HEK293 (cell line): ENCODE data around the gene PRKAG2.

Source experiments
- CTCF ChIA-PET: fragments of 350-600 bp; formaldehyde crosslinking; extraction: SDS; loops from one replicate; lab custom pipeline; 2021; ENCODE audit warnings: antibody characterized with exemption; lab: Yijun Ruan, JAX
- POLR2A ChIA-PET: fragments of 300-600 bp; formaldehyde crosslinking; extraction: SDS; loops from one replicate; lab custom pipeline; 2020; ENCODE audit warnings: antibody characterized with exemption, inconsistent platforms; lab: Yijun Ruan, JAX
- H3K27ac ChIP-seq: fragments of 200-500 bp; sonication (Bioruptor generic); 2 replicates; pipeline ENCODE4 v1.5.1; 2014; ENCODE audit warnings: low read depth, low read length, control low read depth, inconsistent platforms; ENCODE audit errors: extremely low read depth
- H3K36me3 ChIP-seq, 2 experiments: fragments of 200-500 bp in 1 of 2; sonication (Bioruptor generic) in 1 of 2; 1 replicate in 1 of 2; 2 replicates in 1 of 2; pipeline ENCODE4 v1.5.1; 2014 to 2017; ENCODE audit warnings: inconsistent platforms in 2 of 2, low read length in 2 of 2; ENCODE audit not compliant: control insufficient read depth in 2 of 2, insufficient read depth in 1 of 2
- H3K4me1 ChIP-seq: fragments of 200-500 bp; sonication (Bioruptor generic); 2 replicates; pipeline ENCODE4 v1.5.1; 2014; ENCODE audit warnings: mild to moderate bottlenecking, low read length, inconsistent platforms; ENCODE audit not compliant: control insufficient read depth, insufficient read depth
- H3K4me3 ChIP-seq: 2 replicates; pipeline ENCODE4 v1.5.1; 2011; ENCODE audit warnings: low read depth, mild to moderate bottlenecking, control low read depth, low read length, moderate library complexity
- H3K9me3 ChIP-seq: fragments of 200-500 bp; sonication (Bioruptor generic); 2 replicates; pipeline ENCODE4 v1.5.1; 2014; ENCODE audit warnings: low read depth, low read length, inconsistent platforms; ENCODE audit not compliant: control insufficient read depth, insufficient read depth
- KLF7 ChIP-seq: fragments of 450-650 bp; formaldehyde crosslinking; IDR thresholded peaks from 2 replicates; pipeline ENCODE4 v1.5.1; 2016; ENCODE audit warnings: missing biosample characterization, missing genetic modification characterization, borderline replicate concordance
- MYNN ChIP-seq: fragments of 450-650 bp; formaldehyde crosslinking; IDR thresholded peaks from 2 replicates; pipeline ENCODE4 v1.5.1; 2016; ENCODE audit warnings: missing biosample characterization, missing genetic modification characterization, borderline replicate concordance
- SP7 ChIP-seq: fragments of 450-650 bp; formaldehyde crosslinking; IDR thresholded peaks from 2 replicates; pipeline ENCODE4 v1.5.1; 2016; ENCODE audit warnings: missing biosample characterization, missing genetic modification characterization
- ZBTB10 ChIP-seq: fragments of 450-650 bp; formaldehyde crosslinking; IDR thresholded peaks from 2 replicates; pipeline ENCODE4 v1.5.1; 2016; ENCODE audit warnings: missing biosample characterization, missing genetic modification characterization
- ZBTB21 ChIP-seq: fragments of 450-650 bp; formaldehyde crosslinking; IDR thresholded peaks from 2 replicates; pipeline ENCODE4 v1.5.1; 2017; ENCODE audit warnings: missing biosample characterization, missing genetic modification characterization
- ZFHX2 ChIP-seq: fragments of 450-650 bp; formaldehyde crosslinking; conservative IDR thresholded peaks from 2 replicates; pipeline ENCODE4 v1.5.1; 2016; ENCODE audit warnings: missing biosample characterization, missing genetic modification characterization
- ZNF146 ChIP-seq: fragments of 450-650 bp; formaldehyde crosslinking; IDR thresholded peaks from 2 replicates; pipeline ENCODE4 v1.5.1; 2016; ENCODE audit warnings: missing biosample characterization, missing genetic modification characterization
- ZNF16 ChIP-seq: fragments of 450-650 bp; formaldehyde crosslinking; IDR thresholded peaks from 2 replicates; pipeline ENCODE4 v1.5.1; 2016; ENCODE audit warnings: low read depth, missing biosample characterization, missing genetic modification characterization
- ZNF169 ChIP-seq: fragments of 450-650 bp; formaldehyde crosslinking; IDR thresholded peaks from 2 replicates; pipeline ENCODE4 v1.5.1; 2016; ENCODE audit warnings: missing biosample characterization, missing genetic modification characterization
- ZNF274 ChIP-seq, 2 experiments: fragments of 200-500 bp in 1 of 2; fragments of 450-650 bp in 1 of 2; sonication (Bioruptor generic) in 1 of 2; formaldehyde crosslinking in 1 of 2; IDR thresholded peaks; 2 replicates each; pipeline versions ENCODE4 v1.5.1 to v1.6.1; 2014 to 2016; ENCODE audit warnings: borderline replicate concordance in 1 of 2, inconsistent platforms in 1 of 2, low read length in 1 of 2, missing biosample characterization in 1 of 2, missing genetic modification characterization in 1 of 2
- ZNF280C ChIP-seq: fragments of 450-650 bp; formaldehyde crosslinking; IDR thresholded peaks from 2 replicates; pipeline ENCODE4 v1.5.1; 2016; ENCODE audit warnings: missing biosample characterization, missing genetic modification characterization
- ZNF302 ChIP-seq: fragments of 450-650 bp; formaldehyde crosslinking; IDR thresholded peaks from 2 replicates; pipeline ENCODE4 v1.5.1; 2016; ENCODE audit warnings: missing biosample characterization, missing genetic modification characterization, low read depth
- ZNF324 ChIP-seq: fragments of 450-650 bp; formaldehyde crosslinking; IDR thresholded peaks from 2 replicates; pipeline ENCODE4 v1.5.1; 2016; ENCODE audit warnings: missing biosample characterization, missing genetic modification characterization
- ZNF335 ChIP-seq: fragments of 450-650 bp; formaldehyde crosslinking; conservative IDR thresholded peaks from 2 replicates; pipeline ENCODE4 v1.5.1; 2016; ENCODE audit warnings: missing biosample characterization, missing genetic modification characterization
- ZNF404 ChIP-seq: fragments of 450-650 bp; formaldehyde crosslinking; IDR thresholded peaks from 2 replicates; pipeline ENCODE4 v1.5.1; 2017; ENCODE audit warnings: missing biosample characterization, missing genetic modification characterization
- ZNF473 ChIP-seq: fragments of 450-650 bp; formaldehyde crosslinking; IDR thresholded peaks from 2 replicates; pipeline ENCODE4 v1.5.1; 2017; ENCODE audit warnings: missing biosample characterization, missing genetic modification characterization
- ZNF521 ChIP-seq: fragments of 450-650 bp; formaldehyde crosslinking; IDR thresholded peaks from 2 replicates; pipeline ENCODE4 v1.5.1; 2017; ENCODE audit warnings: missing biosample characterization, mild to moderate bottlenecking, missing genetic modification characterization
- ZNF610 ChIP-seq: fragments of 450-650 bp; formaldehyde crosslinking; IDR thresholded peaks from 2 replicates; pipeline ENCODE4 v1.5.1; 2016; ENCODE audit warnings: missing biosample characterization, missing genetic modification characterization, borderline replicate concordance
- ZNF629 ChIP-seq: fragments of 450-650 bp; formaldehyde crosslinking; IDR thresholded peaks from 2 replicates; pipeline ENCODE4 v1.5.1; 2017; ENCODE audit warnings: missing biosample characterization, missing genetic modification characterization
- ZNF692 ChIP-seq: fragments of 450-650 bp; formaldehyde crosslinking; IDR thresholded peaks from 2 replicates; pipeline ENCODE4 v1.5.1; 2016; ENCODE audit warnings: missing biosample characterization, missing genetic modification characterization
- TF ChIP-seq, protein P1 (sequence below): fragments of 450-650 bp; formaldehyde crosslinking; IDR thresholded peaks from 2 replicates; pipeline ENCODE4 v1.5.1; 2017; ENCODE audit warnings: missing biosample characterization, missing genetic modification characterization
- TF ChIP-seq, protein P2 (sequence below): fragments of 450-650 bp; formaldehyde crosslinking; IDR thresholded peaks from 2 replicates; pipeline ENCODE4; 2016; ENCODE audit warnings: missing biosample characterization, missing genetic modification characterization
- TF ChIP-seq, protein P3 (sequence below): fragments of 450-650 bp; formaldehyde crosslinking; IDR thresholded peaks from 2 replicates; pipeline ENCODE4 v1.5.1; 2016; ENCODE audit warnings: missing biosample characterization, missing genetic modification characterization

The PRKAG2 gene

DNA sequence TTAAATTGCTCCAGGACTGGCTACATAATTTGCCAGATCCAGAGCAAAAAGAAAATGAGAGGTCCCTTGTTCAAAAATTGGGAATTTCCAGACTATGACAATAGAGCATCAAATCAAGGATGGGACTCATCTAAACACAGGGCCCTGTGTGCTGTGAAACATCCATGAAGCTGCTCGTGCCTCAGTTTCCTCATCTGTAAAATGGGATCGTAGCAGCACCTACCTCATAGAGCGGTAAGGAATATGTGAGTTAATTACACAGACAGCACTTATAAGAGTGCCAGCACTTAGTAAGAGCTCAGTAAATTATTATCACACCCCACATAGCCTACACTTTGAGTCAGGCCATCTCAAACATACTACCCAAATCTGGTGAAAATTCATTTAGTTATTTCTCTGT, 221.4 kb downstream of the PRKAG2 start:
- no peak overlapping the region for H3K4me3 ChIP-seq
- H3K4me1 ChIP-seq = peaks cover 3% of the 10 kb centered on the region; the same call in 1 of the 2 replicates
- POLR2A ChIA-PET = no interaction called here
- CTCF ChIA-PET = no interaction called here
- H3K36me3 ChIP-seq = no peaks in the 10 kb centered on the region
- no peak overlapping the region for H3K27ac ChIP-seq
- TF ChIP-seq ZNF302 (tag by site-specific recombination) (no peak), ZFHX2 (tag by site-specific recombination) (no peak), ZNF521 (tag by site-specific recombination) (no peak), SP7 (tag by site-specific recombination) (no peak), ZNF146 (tag by site-specific recombination) (no peak), ZNF473 (tag by site-specific recombination) (no peak), ZNF324 (tag by site-specific recombination) (no peak), ZNF610 (no peak), ZNF16 (tag by site-specific recombination) (no peak), ZNF335 (tag by site-specific recombination) (no peak), ZNF169 (tag by site-specific recombination) (no peak), ZBTB21 (tag by site-specific recombination) (no peak), ZNF274 (IDR thresholded peaks at IDR 0.05; ENCODE audit: low read length) (no peak), ZNF274 (tag by site-specific recombination; IDR thresholded peaks at IDR 0.05; ENCODE audit: borderline replicate concordance) (no peak), KLF7 (tag by site-specific recombination) (no peak), ZNF404 (tag by site-specific recombination) (no peak)
- TF ChIP-seq, protein P1, sequence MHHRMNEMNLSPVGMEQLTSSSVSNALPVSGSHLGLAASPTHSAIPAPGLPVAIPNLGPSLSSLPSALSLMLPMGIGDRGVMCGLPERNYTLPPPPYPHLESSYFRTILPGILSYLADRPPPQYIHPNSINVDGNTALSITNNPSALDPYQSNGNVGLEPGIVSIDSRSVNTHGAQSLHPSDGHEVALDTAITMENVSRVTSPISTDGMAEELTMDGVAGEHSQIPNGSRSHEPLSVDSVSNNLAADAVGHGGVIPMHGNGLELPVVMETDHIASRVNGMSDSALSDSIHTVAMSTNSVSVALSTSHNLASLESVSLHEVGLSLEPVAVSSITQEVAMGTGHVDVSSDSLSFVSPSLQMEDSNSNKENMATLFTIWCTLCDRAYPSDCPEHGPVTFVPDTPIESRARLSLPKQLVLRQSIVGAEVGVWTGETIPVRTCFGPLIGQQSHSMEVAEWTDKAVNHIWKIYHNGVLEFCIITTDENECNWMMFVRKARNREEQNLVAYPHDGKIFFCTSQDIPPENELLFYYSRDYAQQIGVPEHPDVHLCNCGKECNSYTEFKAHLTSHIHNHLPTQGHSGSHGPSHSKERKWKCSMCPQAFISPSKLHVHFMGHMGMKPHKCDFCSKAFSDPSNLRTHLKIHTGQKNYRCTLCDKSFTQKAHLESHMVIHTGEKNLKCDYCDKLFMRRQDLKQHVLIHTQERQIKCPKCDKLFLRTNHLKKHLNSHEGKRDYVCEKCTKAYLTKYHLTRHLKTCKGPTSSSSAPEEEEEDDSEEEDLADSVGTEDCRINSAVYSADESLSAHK = no peak
- TF ChIP-seq, protein P2, sequence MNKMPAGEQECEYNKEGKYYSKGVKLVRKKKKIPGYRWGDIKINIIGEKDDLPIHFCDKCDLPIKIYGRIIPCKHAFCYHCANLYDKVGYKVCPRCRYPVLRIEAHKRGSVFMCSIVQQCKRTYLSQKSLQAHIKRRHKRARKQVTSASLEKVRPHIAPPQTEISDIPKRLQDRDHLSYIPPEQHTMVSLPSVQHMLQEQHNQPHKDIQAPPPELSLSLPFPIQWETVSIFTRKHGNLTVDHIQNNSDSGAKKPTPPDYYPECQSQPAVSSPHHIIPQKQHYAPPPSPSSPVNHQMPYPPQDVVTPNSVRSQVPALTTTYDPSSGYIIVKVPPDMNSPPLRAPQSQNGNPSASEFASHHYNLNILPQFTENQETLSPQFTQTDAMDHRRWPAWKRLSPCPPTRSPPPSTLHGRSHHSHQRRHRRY (tag by site-specific recombination) = no peak
- TF ChIP-seq, protein P3, sequence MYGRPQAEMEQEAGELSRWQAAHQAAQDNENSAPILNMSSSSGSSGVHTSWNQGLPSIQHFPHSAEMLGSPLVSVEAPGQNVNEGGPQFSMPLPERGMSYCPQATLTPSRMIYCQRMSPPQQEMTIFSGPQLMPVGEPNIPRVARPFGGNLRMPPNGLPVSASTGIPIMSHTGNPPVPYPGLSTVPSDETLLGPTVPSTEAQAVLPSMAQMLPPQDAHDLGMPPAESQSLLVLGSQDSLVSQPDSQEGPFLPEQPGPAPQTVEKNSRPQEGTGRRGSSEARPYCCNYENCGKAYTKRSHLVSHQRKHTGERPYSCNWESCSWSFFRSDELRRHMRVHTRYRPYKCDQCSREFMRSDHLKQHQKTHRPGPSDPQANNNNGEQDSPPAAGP (tag by site-specific recombination) = no peak
- no peaks in the 10 kb centered on the region for H3K9me3 ChIP-seq

DNA sequence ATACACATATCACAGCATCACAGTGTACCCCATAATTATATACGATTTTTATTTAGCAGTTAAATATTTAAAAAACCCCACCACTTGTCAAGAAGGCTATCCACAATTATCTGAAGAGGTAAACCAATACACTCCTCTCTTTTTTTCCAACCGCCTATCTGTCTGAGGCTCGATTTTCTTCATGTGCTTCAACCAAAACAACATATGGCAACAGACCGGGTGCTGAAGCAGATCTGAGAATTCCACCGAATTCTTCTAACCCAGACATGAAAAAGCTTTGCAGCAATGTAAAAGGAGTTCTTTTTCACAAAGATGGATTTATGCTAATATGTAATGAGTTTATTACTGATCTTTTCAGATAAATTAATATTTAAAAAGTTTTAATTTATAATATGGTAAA, 224.8 kb downstream of the PRKAG2 start:
- ChIA-PET POLR2A (no interaction called here), CTCF (interaction anchor here (1.3 kb wide), 1 partner anchor 32 kb away, joined by 3 read pairs; no protein-coding TSS in a partner anchor)
- Histone ChIP-seq H3K36me3 (no peaks in the 10 kb centered on the region), H3K4me3 (no peak overlapping the region), H3K27ac (no peak overlapping the region), H3K4me1 (peaks cover 3% of the 10 kb centered on the region; the same call in 1 of the 2 replicates), H3K9me3 (no peaks in the 10 kb centered on the region)
- TF ChIP-seq ZNF692 (tag by site-specific recombination) (no peak), MYNN (tag by site-specific recombination) (no peak), ZNF280C (tag by site-specific recombination) (no peak), ZBTB10 (tag by site-specific recombination) (no peak), ZNF629 (tag by site-specific recombination) (no peak)
